Cardiac septum (tissue), 1 donor: ENCODE data around the gene PDPR. TPM values are rescaled to one million over a fixed set of nuclear protein-coding genes. Genes with fewer than 3 reads are reported as not detected.
"Not testable (repeated sequence)": the region's sequence is repeated elsewhere in the genome, so short reads cannot be mapped to it uniquely, and the experiment has no call there.

Experiments
- DNase-seq: peaks from one replicate; pipeline ENCODE4 v3.0.0-alpha.2; 2020; ENCODE audit warnings: low spot score
- intact Hi-C: fragments of 100-400 bp; cut with DNase I; formaldehyde crosslinking; loops from one replicate; pipeline ENCODE4 v1.14.0; 2022
- total RNA-seq: library from RNA; stranded (reverse); fragmentation: NEBNext Ultra II Directional; extraction: Animal tissue kit (Norgen Biotek cat#: 25700); gene quantifications from one replicate; pipeline ENCODE4 v1.2.1, GENCODE V29; 2021
- donor health status: DM: no; HTN: no; CAD: no.

The PDPR gene
- total RNA-seq, 1 donor from 2014 or later: 22.5 TPM

DNA sequence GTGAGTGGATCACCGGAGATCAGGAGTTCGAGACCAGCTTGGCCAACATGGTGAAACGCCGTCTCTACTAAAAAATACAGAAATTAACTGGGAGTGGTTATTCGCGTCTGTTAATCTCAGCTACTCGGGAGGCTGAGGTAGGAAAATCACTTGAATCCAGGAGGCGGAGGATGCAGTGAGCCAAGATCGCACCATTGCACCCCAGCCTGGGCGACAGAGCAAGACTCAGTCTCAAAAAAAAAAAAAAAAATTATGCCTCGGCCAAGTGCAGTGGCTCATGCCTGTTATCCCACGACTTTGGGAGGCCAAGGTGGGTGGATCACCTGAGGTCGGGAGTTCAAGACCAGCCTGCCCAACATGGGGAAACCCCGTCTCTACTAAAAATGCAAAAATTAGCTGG is 9.7 kb downstream of the PDPR start:
- intact Hi-C loops, DNase-seq: not testable (repeated sequence)

DNA sequence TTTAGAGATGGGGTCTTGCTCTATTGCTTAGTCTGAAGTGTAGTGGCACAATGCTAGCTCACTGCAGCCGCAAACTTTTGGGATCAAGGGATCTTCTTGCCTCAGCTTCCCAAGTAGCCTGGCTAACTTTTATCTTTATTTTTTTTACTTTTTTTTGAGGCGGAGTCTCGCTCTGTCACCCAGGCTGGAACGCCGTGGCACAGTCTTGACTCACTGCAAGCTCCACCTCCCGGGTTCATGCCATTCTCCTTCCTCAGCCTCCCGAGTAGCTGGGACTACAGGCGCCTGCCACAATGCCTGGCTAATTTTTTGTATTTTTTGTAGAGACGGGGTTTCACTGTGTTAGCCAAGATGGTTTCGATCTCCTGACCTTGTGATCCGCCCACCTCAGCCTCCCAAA is 12.1 kb downstream of the PDPR start:
- intact Hi-C loops: not testable (repeated sequence)
- DNase-seq: peak; percentile 69

DNA sequence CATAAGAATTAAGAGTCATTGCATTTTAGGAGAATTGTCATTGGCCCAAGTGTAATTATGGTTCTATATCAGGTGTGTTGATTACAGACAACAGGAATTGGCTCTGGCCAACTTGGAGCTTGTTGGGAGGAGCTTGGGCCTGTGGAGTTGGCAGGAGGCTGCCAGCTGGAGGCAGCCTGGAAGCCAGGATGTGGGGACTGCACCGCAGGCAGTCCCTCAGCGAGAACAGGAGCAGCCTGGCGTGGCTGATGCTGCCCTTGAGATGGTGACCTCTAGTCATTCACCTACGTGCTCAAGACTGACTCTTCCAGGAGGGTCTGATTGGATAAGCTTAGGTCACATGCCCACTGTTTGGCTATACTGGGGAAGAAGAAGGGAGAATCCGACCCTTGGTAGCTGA is 13.6 kb downstream of the PDPR start:
- peak; percentile 36 for DNase-seq
- intact Hi-C loops: not testable (repeated sequence)

DNA sequence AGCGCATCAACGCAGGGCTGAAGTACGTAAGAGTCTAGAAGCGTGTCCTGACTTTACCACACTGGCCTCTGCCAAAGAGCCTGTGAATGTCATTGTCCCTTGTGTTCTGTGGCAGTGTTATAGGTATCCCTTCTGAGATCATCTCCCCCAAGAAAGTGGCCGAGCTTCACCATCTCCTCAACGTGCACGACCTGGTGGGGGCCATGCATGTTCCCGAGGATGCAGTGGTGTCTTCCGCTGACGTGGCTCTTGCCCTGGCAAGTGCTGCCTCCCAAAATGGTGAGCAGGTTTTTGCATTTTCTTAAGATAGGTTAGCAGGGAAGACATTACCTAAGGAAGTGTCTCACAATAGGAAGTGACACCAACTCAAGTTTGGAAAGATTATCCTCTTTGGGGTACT is 14.7 kb downstream of the PDPR start:
- DNase-seq: peak; percentile 51
- intact Hi-C loops: not testable (repeated sequence)

DNA sequence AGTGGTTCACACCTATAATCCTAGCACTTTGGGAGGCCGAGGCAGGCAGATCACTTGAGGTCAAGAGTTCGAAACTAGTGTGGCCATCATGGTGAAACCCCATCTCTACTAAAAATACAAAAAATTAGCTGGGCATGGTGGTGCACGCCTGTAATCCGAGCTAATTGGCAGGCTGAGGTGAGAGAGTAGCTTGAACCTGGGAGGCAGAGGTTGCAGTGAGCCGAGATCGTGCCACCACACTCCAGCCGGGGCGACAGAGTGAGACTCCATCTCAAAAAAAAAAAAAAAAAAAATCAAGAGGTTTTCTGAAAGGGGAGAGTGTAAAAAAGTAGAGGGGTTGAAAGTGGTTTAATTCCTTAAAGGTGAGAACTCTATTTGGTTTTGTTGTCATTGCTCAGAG is 21.7 kb downstream of the PDPR start:
- intact Hi-C loops, DNase-seq: not testable (repeated sequence)

DNA sequence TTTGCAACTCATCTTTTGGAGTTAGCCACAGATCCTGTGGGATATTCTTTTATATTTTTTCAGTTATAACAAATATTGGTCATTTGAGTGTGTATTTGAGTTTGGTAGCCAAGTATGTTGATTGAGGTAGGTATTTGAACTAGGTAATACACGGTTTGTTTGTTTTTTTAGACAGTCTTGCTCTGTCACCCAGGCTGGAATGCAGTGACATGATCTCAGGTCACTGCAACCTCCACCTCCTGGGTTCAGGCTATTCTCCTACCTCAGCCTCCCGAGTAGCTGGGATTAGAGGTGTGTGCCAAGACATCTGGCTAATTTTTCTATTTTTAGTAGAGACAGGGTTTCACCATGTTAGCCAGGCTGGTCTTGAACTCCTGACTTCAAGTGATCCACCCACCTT is 22.5 kb downstream of the PDPR start:
- DNase-seq, intact Hi-C loops: not testable (repeated sequence)

DNA sequence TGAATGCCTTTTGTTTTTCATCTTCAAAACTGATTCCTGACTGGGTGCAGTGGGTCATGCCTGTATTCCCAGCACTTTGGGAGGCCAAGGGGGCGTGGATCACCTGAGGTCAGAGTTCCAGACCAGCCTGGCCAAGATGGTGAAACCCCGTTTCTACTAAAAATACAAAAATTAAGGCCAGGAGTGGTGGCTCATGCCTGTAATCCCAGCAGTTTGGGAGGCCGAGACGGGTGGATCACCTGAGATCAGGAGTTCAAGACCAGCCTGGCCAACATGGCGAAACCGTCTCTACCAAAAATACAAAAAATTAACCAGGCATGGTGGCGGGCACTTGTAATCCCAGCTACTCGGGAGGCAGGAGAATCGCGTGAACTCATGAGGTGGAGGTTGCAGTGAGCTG is 28.6 kb downstream of the PDPR start:
- intact Hi-C loops, DNase-seq: not testable (repeated sequence)

DNA sequence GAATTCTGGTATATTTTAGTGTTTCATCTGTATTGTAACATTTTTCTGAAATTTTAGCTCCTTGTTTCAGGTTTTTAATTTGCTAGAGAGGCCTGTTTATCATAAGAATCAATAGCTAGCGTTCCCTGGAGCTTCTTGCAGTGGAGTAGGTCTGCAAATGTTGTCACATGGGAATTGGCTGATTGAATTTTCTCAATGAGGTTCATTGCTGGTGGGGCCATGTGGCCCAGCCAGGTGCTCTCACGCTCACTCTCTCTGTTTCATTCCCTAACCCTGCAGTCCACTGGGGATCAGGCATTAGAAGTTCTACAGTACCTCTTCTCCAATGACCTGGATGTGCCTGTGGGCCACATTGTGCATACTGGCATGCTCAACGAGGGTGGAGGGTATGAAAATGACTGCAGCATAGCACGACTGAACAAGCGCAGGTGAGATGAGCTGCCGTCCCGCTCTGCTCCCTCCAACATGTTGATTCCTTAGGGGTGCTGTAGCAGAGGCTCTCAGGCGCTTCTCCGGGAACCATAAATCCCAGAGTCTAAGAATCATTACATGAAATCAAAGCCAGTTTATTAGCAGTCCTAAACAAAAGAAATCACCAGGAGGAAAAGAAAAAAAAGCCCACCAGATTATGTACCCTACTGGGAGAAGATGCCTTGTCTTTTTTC is 29.2 kb downstream of the PDPR start:
- DNase-seq, intact Hi-C loops: not testable (repeated sequence)

DNA sequence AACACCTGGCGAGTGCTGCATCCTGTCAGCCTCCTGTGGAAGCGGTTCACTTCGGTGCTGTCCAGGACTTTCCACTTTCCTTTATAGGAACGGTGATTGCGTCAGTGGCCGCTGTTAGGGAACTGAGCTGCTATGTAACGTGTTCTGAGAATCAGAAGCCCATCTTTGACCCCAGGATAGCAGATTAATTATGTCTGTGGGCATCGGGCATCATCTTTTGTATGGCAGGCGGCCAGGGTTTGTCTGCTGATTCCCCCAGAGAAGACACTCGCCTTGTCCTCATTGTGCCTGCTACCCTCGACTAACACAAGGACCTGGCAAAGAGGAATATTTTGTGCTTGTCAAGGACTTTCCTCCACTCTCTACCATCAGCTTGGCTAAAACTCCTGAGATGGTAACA is 33.7 kb downstream of the PDPR start:
- intact Hi-C loops, DNase-seq: not testable (repeated sequence)

DNA sequence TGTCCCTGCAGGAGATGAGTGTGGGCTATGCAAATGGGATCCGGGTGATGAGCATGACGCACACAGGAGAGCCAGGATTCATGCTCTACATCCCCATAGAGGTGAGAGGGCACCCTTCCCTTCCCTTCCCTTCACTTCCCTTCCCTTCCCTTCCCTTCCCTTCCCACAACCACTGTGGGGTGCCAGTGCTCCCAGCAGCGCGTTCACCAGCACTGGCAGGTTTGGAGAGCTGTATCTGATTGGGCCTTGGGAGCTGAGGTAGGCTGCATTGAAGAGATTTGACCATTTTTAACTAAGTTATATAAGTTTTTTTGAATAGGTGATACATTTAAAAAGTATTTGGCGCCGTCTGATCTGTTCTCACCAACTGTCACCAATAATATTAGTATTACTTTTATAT is 34.3 kb downstream of the PDPR start:
- DNase-seq, intact Hi-C loops: not testable (repeated sequence)

DNA sequence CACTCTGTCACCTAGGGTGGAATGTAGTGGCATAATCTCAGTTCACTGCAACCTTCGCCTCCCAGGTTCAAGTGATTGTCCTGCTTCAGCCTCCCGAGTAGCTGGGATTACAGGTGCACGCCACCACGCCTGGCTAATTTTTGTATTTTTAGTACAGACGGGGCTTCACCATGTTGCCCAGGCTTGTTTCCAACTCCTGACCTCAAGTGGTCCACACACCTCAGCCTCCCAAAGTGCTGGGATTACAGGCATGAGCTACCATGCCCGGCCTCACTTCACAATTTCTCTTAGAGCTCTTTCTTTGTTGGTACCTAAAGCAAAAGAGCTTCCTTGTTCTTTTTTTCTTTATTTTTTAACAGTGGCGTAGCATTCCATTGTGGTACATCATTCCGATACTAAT is 35.2 kb downstream of the PDPR start:
- intact Hi-C loops, DNase-seq: not testable (repeated sequence)

DNA sequence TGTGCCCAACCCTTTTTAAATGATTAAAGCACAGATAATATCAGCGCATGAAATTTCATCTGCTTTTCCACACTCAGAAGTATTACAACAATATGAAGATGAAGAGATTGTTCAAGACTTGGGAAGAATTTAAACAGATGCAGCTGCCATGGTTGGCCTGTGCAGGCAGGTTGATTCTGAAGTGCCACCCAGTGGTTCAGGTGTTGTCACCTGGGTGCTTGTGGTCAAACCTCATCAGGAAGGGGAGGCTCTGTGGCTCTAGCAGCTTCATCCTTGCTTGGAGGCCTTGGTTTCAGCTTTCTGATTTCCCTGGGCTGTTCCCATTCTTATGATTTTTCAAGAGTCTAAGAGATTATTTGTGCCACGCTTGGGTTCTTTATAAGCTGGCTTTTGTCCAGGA is 37.3 kb downstream of the PDPR start:
- intact Hi-C loops: loop anchor here (10.0 kb wide), 1 partner anchor 123 kb away; no protein-coding TSS in a partner anchor
- DNase-seq: no peak

DNA sequence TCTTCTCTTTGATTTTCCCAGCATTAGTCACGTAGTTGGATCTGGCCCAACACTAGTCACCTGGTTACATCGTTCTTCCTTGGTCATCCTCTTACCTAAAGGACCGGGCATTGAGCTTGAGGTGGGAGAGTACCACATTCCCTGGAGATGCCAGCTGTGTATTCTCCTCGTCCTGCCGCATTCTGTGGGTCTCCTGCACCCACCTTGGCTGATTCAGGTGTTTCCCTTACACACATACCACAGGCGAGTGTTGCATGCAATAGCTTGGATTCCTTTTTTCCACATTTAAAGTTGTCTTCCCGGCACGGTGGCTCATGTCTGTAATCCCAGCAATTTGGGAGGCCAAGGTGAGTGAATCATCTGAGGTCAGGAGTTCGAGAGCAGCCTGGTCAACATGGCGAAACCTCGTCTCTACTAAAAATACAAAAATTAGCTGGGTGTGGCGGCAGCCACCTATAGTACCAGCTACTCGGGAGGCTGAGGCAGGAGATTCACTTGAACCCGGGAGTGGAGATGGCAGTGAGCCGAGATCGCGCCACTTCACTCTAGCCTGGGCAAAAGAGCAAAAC is 37.9 kb downstream of the PDPR start:
- no peak for DNase-seq
- intact Hi-C loops: loop anchor here (10.0 kb wide), 1 partner anchor 123 kb away; no protein-coding TSS in a partner anchor

DNA sequence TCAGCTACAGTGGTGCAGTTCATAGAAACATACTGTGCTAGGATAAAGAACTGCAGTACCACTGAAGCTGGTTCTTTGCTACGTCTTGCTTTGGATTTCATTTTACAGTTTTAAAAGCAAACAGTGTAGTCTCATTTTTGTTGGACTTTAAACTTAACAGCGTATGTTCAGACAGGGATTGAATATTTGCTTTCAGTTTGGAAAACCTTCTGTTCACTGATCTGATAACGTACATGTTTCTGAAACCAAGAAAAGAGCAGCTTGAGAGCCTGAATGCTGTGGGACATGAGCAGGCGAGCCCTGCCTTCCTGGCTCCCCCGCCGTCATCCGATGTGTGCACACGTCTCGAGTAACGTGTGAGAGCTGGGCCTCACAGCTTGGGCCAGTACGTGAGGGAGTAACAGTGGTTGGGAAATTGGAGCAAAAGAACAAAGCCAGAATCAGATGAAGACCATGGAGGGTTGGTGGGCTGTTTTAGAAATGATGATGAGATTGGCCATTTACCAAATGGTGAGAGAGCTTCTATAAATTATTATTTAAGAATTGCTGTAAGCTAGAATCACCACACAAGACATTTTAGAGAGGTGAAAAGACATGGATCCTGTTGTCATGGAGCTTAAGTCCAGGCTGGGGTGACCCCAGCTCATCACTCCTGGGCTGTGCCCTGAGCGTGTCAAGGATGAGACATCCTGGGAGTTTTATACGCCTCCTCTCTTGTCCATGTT is 38.6 kb downstream of the PDPR start:
- DNase-seq: no peak
- intact Hi-C loops: loop anchor here (10.0 kb wide), 1 partner anchor 122 kb away; no protein-coding TSS in a partner anchor

DNA sequence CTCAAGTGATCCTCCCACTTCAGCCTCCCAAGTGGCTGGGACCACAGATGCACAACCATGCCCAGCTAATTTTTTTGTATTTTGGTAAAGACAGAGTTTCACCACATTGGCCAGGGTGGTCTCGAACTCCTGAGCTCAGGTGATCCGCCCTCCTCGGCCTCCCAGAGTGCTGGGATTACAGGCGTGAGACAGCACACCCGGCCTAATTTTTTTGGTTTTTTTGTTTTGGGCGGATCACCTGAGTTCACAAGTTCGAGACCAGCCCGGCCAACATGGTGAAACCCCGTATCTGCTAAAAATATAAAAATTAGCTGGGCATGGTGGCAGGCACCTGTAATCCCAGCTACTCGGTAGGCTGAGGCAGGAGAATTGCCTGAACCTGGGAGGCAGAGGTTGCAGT is 40.6 kb downstream of the PDPR start:
- DNase-seq: not testable (repeated sequence)
- intact Hi-C loops: loop anchor here (10.0 kb wide), 1 partner anchor 120 kb away; no protein-coding TSS in a partner anchor

DNA sequence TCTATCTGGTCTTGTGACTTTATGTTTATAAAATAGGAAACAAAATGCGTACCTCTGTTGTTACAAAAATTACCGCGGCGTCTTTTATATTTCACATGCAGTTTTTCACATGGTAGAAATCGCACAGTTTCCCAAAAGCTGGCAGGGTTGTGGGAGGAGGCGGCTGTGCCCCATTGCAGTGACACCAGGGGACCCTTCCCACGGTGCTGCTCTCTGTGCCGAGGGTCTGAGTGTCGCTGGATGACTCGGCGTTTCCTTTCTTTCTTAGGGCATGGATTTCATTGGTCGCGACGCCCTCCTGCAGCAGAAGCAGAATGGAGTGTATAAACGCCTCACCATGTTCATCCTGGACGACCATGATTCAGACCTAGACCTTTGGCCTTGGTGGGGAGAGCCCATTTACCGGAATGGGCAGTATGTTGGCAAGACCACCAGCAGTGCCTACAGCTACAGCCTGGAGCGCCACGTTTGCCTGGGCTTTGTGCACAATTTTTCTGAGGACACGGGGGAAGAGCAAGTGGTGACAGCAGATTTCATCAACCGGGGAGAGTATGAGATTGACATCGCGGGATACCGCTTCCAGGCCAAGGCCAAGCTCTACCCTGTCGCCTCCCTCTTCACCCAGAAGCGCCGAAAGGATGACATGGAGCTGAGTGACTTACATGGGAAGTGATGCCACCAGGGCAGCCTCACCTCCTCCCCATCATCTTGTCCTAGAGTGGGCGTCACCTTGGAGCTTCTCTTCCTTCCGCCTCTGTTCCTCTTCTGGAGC is 42.3 kb downstream of the PDPR start:
- DNase-seq: peak; percentile 67
- intact Hi-C loops: loop anchor here (10.0 kb wide), 1 partner anchor 118 kb away; no protein-coding TSS in a partner anchor

DNA sequence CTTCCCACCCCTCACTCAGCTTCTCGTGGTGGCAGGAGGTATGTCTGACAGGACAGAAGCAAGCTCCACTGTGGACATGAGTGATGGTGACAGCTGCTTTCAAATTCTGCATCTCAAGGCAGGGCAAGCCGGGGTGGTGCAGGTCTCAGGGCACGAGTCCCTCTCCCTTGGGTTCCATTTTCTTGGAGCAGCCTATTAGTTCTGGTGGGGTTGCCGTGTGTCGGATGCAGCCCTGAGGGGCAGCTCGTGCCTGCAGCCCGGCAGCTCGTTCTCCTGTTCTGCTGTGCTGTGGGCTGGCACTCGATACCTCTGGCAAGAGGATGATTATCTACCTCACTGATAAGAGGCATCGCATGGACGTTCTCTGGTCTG is 43.0 kb downstream of the PDPR start:
- peak; percentile 68 for DNase-seq
- intact Hi-C loops: loop anchor here (10.0 kb wide), 1 partner anchor 118 kb away; no protein-coding TSS in a partner anchor

DNA sequence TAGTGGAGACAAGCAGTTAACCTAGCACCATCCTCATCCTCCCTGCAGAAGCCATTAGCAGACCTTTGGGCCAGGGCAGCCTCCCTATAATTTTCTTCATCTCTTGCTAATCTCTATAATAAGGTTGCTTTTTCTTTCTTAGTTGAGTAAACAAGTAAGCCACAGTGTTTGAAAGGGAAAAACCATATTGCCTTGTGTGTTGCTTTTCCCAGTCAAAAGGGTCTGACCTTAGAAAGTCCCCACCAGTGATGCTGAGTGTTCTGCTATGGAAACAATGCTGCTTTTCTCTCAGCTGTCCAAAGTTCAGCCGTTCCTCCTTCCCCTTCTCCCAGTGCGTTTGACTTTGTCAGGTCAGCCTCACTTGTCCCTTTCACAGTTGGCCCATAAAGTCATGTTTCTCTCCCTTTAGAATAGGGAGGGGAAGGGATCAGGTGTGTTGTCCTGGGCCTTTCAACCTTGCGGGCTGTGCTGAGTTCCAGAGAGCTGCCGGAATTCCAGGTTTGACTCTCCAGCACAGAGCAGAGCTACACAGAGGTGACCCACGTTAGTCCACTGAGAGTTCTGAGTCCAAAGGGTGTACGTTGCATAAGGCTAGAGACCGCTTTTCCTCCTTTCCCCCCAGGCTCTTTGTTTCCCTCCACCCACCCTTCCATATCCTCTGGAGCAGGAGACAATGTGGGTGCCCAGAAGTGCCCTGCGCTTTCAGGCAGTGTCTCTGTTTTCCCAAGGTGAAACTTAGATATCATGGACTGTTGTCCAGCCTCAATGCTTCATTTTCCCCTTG is 43.5 kb downstream of the PDPR start:
- peak; percentile 26 for DNase-seq
- intact Hi-C loops: loop anchor here (10.0 kb wide), 1 partner anchor 117 kb away; no protein-coding TSS in a partner anchor
